Upper lobe of right lung (tissue), 1 donor: ENCODE measurements around the gene RXFP1. TPM values are rescaled to one million over a fixed set of nuclear protein-coding genes. Genes with fewer than 3 reads are reported as not detected.

Experiments
- ATAC-seq: fragments of 200-7000 bp; cut with Tn5 transposase; one replicate; pipeline ENCODE4 v1.9.1; 2020; ENCODE audit warnings: mild to moderate bottlenecking, moderate library complexity
- DNase-seq: peaks from one replicate; pipeline ENCODE4 v3.0.0-alpha.2; 2020
- H3K27ac ChIP-seq: fragments of 200-600 bp; one replicate; pipeline ENCODE4 v1.8.0; 2022
- H3K27me3 ChIP-seq: fragments of 200-600 bp; one replicate; pipeline ENCODE4 v1.8.0; 2022; ENCODE audit warnings: mild to moderate bottlenecking
- H3K36me3 ChIP-seq: fragments of 200-600 bp; one replicate; pipeline ENCODE4 v1.8.0; 2022
- H3K4me1 ChIP-seq: fragments of 200-600 bp; one replicate; pipeline ENCODE4 v1.8.0; 2022
- H3K4me3 ChIP-seq: fragments of 200-600 bp; one replicate; pipeline ENCODE4 v1.8.0; 2022; ENCODE audit warnings: mild to moderate bottlenecking
- H3K9me3 ChIP-seq: fragments of 200-600 bp; one replicate; pipeline ENCODE4 v1.8.0; 2022
- intact Hi-C: fragments of 100-400 bp; cut with DNase I; formaldehyde crosslinking; loops from one replicate; pipeline ENCODE4 v1.11.0; 2022
- total RNA-seq: library from RNA; stranded (reverse); fragmentation: NEBNext Ultra II Directional; extraction: Animal tissue kit (Norgen Biotek cat#: 25700); gene quantifications from one replicate; pipeline ENCODE4 v1.2.1, GENCODE V29; 2021
- TF ChIP-seq, protein P1 (sequence below): fragments of 200-600 bp; IDR thresholded peaks from one replicate; pipeline ENCODE4 v1.8.0; 2022; ENCODE audit warnings: antibody characterized with exemption
- donor health status: DM: no; HTN: yes; CAD: no; lungs with severe emphysema.

Gene RXFP1
- total RNA-seq, 1 donor from 2014 or later = 7.9 TPM

DNA sequence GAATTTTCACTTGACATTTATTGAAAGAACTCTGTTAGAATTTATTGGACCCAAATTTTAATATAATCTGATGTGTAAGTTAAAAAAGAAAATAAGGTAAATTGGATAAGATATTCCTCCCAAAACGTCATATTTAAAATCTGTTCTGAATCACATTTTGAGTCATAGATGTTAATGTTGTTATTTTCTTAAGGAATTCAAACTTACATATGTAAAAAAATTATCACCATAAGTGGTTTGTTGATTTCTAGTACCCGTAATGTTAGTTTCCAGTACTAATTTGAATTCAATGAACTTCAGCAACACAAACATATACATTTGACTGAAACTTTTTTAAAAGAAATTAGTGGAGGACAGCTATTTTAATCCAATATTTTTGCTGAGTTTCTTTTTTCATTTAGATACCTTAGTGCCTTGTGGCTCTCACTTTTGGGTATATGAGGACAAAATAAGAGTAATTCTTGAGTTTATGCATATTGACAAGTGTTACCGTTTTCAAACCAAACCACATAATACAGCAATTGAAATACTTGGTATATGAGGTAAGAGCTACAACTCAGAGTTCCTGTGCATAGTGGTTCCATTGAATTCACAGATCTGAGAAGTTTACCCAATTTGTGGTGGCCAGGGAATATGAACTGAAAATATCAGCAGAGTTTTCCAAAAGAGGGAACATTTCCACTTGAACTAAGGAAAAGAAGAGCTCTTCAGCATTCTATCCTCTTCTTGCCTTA, 78.2 kb downstream of the RXFP1 start:
- intact Hi-C loops = no loop called here
- TF ChIP-seq, protein P1, sequence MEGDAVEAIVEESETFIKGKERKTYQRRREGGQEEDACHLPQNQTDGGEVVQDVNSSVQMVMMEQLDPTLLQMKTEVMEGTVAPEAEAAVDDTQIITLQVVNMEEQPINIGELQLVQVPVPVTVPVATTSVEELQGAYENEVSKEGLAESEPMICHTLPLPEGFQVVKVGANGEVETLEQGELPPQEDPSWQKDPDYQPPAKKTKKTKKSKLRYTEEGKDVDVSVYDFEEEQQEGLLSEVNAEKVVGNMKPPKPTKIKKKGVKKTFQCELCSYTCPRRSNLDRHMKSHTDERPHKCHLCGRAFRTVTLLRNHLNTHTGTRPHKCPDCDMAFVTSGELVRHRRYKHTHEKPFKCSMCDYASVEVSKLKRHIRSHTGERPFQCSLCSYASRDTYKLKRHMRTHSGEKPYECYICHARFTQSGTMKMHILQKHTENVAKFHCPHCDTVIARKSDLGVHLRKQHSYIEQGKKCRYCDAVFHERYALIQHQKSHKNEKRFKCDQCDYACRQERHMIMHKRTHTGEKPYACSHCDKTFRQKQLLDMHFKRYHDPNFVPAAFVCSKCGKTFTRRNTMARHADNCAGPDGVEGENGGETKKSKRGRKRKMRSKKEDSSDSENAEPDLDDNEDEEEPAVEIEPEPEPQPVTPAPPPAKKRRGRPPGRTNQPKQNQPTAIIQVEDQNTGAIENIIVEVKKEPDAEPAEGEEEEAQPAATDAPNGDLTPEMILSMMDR = no peak
- no peak for ATAC-seq

DNA sequence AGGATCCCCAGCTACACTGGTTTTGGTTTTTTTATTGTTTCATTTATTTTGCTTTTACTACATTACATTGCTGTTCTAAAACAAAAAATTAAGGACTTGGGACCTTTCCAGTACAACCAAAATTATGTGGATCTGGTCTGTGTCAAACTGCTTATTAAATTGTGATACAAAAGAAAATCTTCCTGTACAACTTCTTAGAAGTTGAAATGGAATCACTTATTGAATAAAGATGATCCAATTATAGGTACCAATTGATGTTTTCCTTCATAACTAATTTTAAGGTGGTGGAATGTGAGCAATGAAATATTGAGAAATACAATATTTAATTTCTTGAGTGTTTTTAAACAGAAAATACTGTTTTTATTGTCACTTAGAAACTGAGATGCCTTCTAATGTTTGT, 82.7 kb downstream of the RXFP1 start:
- no peak for ATAC-seq

More for the DNA sequence above, 78.2 kb downstream of the RXFP1 start:
- no peaks in the 10 kb centered on the region for H3K9me3 ChIP-seq
- no peaks in the 10 kb centered on the region for H3K4me1 ChIP-seq
- DNase-seq = no peak
- H3K27me3 ChIP-seq = no peaks in the 10 kb centered on the region
- H3K27ac ChIP-seq = no peak overlapping the region
- no peak overlapping the region for H3K4me3 ChIP-seq
- H3K36me3 ChIP-seq = no peaks in the 10 kb centered on the region

DNA sequence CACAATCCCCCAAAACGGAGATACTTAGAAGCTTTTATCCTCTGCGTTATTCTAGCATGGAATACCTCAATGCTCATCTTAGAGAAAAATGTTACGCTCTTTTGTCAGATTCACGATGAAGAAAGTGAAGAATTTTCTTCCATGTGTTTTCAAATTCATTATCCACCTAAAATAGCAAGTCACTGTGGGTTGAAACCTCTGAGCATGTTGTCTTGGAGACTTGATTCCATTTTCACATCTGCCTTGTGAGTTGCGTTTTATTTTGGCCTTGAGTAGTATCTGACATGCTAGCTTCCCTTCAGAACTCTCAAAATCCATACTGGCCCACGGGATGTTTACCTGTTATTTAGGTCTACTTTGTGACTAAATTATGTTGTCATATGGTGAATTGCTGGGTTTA, 83.7 kb downstream of the RXFP1 start:
- no peaks in the 10 kb centered on the region for H3K27me3 ChIP-seq
- no peaks in the 10 kb centered on the region for H3K9me3 ChIP-seq
- H3K36me3 ChIP-seq = no peaks in the 10 kb centered on the region
- no peaks in the 10 kb centered on the region for H3K4me1 ChIP-seq
- TF ChIP-seq, protein P1 = no peak
- ATAC-seq = no peak
- no peak for DNase-seq
- no peak overlapping the region for H3K4me3 ChIP-seq
- H3K27ac ChIP-seq = no peak overlapping the region
- intact Hi-C loops = no loop called here

More for the DNA sequence above, 82.7 kb downstream of the RXFP1 start:
- Histone ChIP-seq H3K4me3 (no peak overlapping the region), H3K4me1 (no peaks in the 10 kb centered on the region), H3K27ac (no peak overlapping the region), H3K36me3 (no peaks in the 10 kb centered on the region), H3K9me3 (no peaks in the 10 kb centered on the region), H3K27me3 (no peaks in the 10 kb centered on the region)
- intact Hi-C loops = no loop called here
- TF ChIP-seq, protein P1 = no peak
- no peak for DNase-seq

DNA sequence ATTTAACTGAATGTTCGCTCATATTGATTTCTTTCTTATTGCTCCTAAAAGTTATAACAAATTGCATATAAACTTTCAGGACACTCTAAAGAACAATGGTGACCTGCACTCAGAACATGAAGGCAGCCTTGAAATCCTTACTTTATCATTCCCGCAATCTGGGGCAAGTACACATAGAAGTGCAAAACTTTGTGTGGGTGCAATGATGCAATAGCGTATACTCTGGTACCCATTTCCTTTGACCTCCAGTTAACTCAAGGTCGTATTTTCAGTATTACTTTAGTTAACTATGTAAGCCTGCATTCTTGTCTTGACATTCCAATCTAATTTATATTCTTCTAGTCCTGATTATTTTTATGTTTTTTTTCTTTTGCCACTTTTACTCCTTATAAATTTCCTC, 85.3 kb downstream of the RXFP1 start:
- no peak overlapping the region for H3K4me3 ChIP-seq
- intact Hi-C loops = no loop called here
- H3K36me3 ChIP-seq = no peaks in the 10 kb centered on the region
- DNase-seq (no peak), ATAC-seq (no peak)
- H3K9me3 ChIP-seq = no peaks in the 10 kb centered on the region
- no peak overlapping the region for H3K27ac ChIP-seq
- TF ChIP-seq, protein P1 = no peak
- no peaks in the 10 kb centered on the region for H3K27me3 ChIP-seq
- no peaks in the 10 kb centered on the region for H3K4me1 ChIP-seq

DNA sequence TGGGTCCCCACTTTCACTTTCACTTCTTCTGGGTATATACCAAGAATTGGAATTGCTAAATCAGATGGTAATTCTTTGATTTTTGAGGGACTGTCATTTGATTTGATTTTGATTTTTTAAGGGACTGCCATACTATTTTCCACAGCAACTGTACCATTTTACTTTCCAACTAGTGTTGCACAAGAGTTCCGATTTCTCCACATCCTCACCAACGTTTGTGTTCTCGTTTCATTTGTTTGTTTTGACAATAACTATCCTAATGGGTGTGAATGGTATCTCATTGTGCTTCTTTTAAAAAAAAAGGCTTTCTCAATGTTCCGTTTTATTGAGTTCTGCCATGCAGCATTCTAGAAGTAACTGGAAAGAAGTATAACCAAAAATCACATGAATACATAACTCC, 87.4 kb downstream of the RXFP1 start:
- Histone ChIP-seq H3K36me3 (no peaks in the 10 kb centered on the region), H3K27me3 (no peaks in the 10 kb centered on the region), H3K9me3 (no peaks in the 10 kb centered on the region), H3K4me1 (no peaks in the 10 kb centered on the region), H3K4me3 (no peak overlapping the region), H3K27ac (no peak overlapping the region)
- DNase-seq (no peak), ATAC-seq (no peak)
- intact Hi-C loops = no loop called here
- TF ChIP-seq, protein P1 = no peak
